ENCODE results near the gene CDO1. TPM values are rescaled to one million over a fixed set of nuclear protein-coding genes. Genes with fewer than 3 reads are reported as not detected.

Gene CDO1
- total and polyA plus RNA-seq, 2 of the 8 experiments (the other 6 are each of a cell fraction or from before 2014, with no cell fraction given) = 26.1 to 29.5 TPM

GRCh38 chr5:115842089-115842935 is 25.9 kb upstream of the CDO1 start (continued):
- no peak for TF ChIP-seq KDM1A (IDR thresholded peaks at IDR 0.05; ENCODE audit: borderline replicate concordance, low read length)
- TF ChIP-seq CTCF (IDR thresholded peaks at IDR 0.05; ENCODE audit: control extremely low read depth in 1 of 3, insufficient read depth in 1 of 3, low read depth in 1 of 3, low read length in 3 of 3) = no peak
- TF ChIP-seq KDM4A (IDR thresholded peaks at IDR 0.05; ENCODE audit: low read depth, low read length, severe bottlenecking) = peak; percentile 75
- TF ChIP-seq CBX8 (IDR thresholded peaks at IDR 0.05; ENCODE audit: borderline replicate concordance, low read depth, low read length) = no peak
- TF ChIP-seq CHD2 (IDR thresholded peaks at IDR 0.05; ENCODE audit: low read length) = no peak
- TF ChIP-seq RBBP5 (IDR thresholded peaks at IDR 0.05; ENCODE audit: borderline replicate concordance, low read depth, low read length) = peak; percentile 96
- peak; percentile 32; the same call in 1 of the 2 replicates for TF ChIP-seq MAX (IDR thresholded peaks at IDR 0.05)
- TF ChIP-seq SIN3A (conservative IDR thresholded peaks at IDR 0.05 in 1 of 2, IDR thresholded peaks at IDR 0.05 in 1 of 2; ENCODE audit: low read depth in 1 of 2, low read length in 2 of 2) = peak in 1 of 2 experiments; percentile 74; a peak in 1 of 4 replicates
- TF ChIP-seq SP4 (IDR thresholded peaks at IDR 0.05; ENCODE audit: low read length) = no peak
- TF ChIP-seq JUN (IDR thresholded peaks at IDR 0.05; ENCODE audit: low read depth, low read length) = no peak
- no peak for TF ChIP-seq ATF2 (IDR thresholded peaks at IDR 0.05; ENCODE audit: low read length)
- peak; percentile 33 for TF ChIP-seq ASH2L (IDR thresholded peaks at IDR 0.05; ENCODE audit: low read length)
